IMR-90 (cell line): ENCODE measurements around the gene ZNF563. TPM values are rescaled to one million over a fixed set of nuclear protein-coding genes. Genes with fewer than 3 reads are reported as not detected.

Source experiments
- ATAC-seq: fragments of 200-7000 bp; cut with Tn5 transposase; 2 replicates; pipeline ENCODE4 v1.9.1; 2020; ENCODE audit warnings: low read depth, mild to moderate bottlenecking, moderate library complexity
- BruUV-seq: library from RNA; stranded (reverse); fragments of 400-500 nt; replicated peaks from 2 replicates; lab custom pipeline; 2021; lab: Mats Ljungman, UMichigan
- CTCF ChIA-PET: fragments of 300-600 bp; formaldehyde crosslinking; extraction: SDS; loops from one replicate; lab custom pipeline; 2021; ENCODE audit warnings: antibody characterized with exemption; lab: Yijun Ruan, JAX
- POLR2A ChIA-PET: fragments of 300-600 bp; sonication (Branson Sonifier 250); formaldehyde crosslinking; loops from one replicate; lab custom pipeline; 2022; ENCODE audit warnings: antibody characterized with exemption; ENCODE audit not compliant: unreplicated experiment; lab: Charles Lee
- DNase-seq: peaks from one replicate; pipeline ENCODE4 v3.0.0; 2013
- H2AFZ ChIP-seq: replicated peaks from 2 replicates; pipeline ENCODE3; 2013; ENCODE audit warnings: low read length, mild to moderate bottlenecking; ENCODE audit not compliant: poor library complexity
- H2AK5ac ChIP-seq: 2 replicates; pipeline ENCODE4 v1.6.1; 2013; ENCODE audit warnings: low read depth, low read length, inconsistent platforms
- H2AK9ac ChIP-seq: replicated peaks from 2 replicates; pipeline ENCODE3; 2013; ENCODE audit warnings: mild to moderate bottlenecking, low read depth, low read length, moderate library complexity; ENCODE audit not compliant: poor library complexity
- H2BK120ac ChIP-seq: 2 replicates; pipeline ENCODE4 v1.6.1; 2013; ENCODE audit warnings: low read depth, low read length, inconsistent platforms
- H2BK15ac ChIP-seq: 3 replicates; pipeline ENCODE4 v1.6.1; 2013; ENCODE audit warnings: low read depth, low read length, inconsistent platforms
- H2BK20ac ChIP-seq: 2 replicates; pipeline ENCODE4 v1.6.1; 2013; ENCODE audit warnings: low read depth, mild to moderate bottlenecking, inconsistent platforms, low read length, moderate library complexity
- H2BK5ac ChIP-seq: 2 replicates; pipeline ENCODE4 v1.6.1; 2013; ENCODE audit warnings: mild to moderate bottlenecking, low read depth, low read length, inconsistent platforms; ENCODE audit not compliant: poor library complexity, severe bottlenecking
- H3K14ac ChIP-seq: replicated peaks from 2 replicates; pipeline ENCODE4 v1.6.1; 2013; ENCODE audit warnings: low read depth, low read length, inconsistent platforms
- H3K18ac ChIP-seq: 2 replicates; pipeline ENCODE4 v1.6.1; 2013; ENCODE audit warnings: low read depth, low read length, control low read depth
- H3K23ac ChIP-seq: 2 replicates; pipeline ENCODE4 v1.6.1; 2013; ENCODE audit warnings: low read depth, low read length, inconsistent platforms
- H3K27ac ChIP-seq: 2 replicates; pipeline ENCODE4 v1.5.1; 2013; ENCODE audit warnings: mild to moderate bottlenecking, control low read depth, low read length; ENCODE audit not compliant: insufficient read depth
- H3K27me3 ChIP-seq: 2 replicates; pipeline ENCODE4 v1.6.1; 2013; ENCODE audit warnings: low read length; ENCODE audit not compliant: control insufficient read depth, insufficient read depth
- H3K36me3 ChIP-seq: 2 replicates; pipeline ENCODE4 v1.6.1; 2013; ENCODE audit warnings: low read length, mixed read lengths; ENCODE audit not compliant: control insufficient read depth, insufficient read depth
- H3K4ac ChIP-seq: 2 replicates; pipeline ENCODE4 v1.6.1; 2013; ENCODE audit warnings: low read depth, low read length, inconsistent platforms
- H3K4me1 ChIP-seq: 2 replicates; pipeline ENCODE4 v1.6.1; 2013; ENCODE audit warnings: low read length, mixed read lengths; ENCODE audit not compliant: control insufficient read depth, insufficient read depth
- H3K4me2 ChIP-seq: 2 replicates; pipeline ENCODE4 v1.6.1; 2013; ENCODE audit warnings: low read depth, mild to moderate bottlenecking, control low read depth, low read length, moderate library complexity
- H3K4me3 ChIP-seq: 2 replicates; pipeline ENCODE4 v1.5.1; 2013; ENCODE audit warnings: low read depth, mild to moderate bottlenecking, control low read depth, low read length, moderate library complexity; ENCODE audit not compliant: insufficient read depth
- H3K56ac ChIP-seq: 2 replicates; pipeline ENCODE4 v1.6.1; 2013; ENCODE audit warnings: low read length, inconsistent platforms; ENCODE audit not compliant: insufficient read depth; ENCODE audit errors: extremely low read depth
- H3K79me1 ChIP-seq, 2 experiments: 2 replicates each; pipeline ENCODE4 v1.6.1; 2013; ENCODE audit warnings: low read length in 2 of 2, inconsistent platforms in 1 of 2, low read depth in 1 of 2
- H3K9ac ChIP-seq: 2 replicates; pipeline ENCODE4 v1.6.1; 2013; ENCODE audit warnings: low read depth, low read length, control low read depth
- H3K9me1 ChIP-seq: 2 replicates; pipeline ENCODE4 v1.6.1; 2013; ENCODE audit warnings: low read length, inconsistent platforms; ENCODE audit not compliant: insufficient read depth
- H3K9me3 ChIP-seq: 2 replicates; pipeline ENCODE4 v1.6.1; 2013; ENCODE audit warnings: low read length; ENCODE audit not compliant: control insufficient read depth, insufficient read depth
- H4K20me1 ChIP-seq: 2 replicates; pipeline ENCODE4 v1.6.1; 2013; ENCODE audit warnings: low read length, inconsistent platforms; ENCODE audit not compliant: insufficient read depth
- H4K5ac ChIP-seq: 2 replicates; pipeline ENCODE4 v1.6.1; 2013; ENCODE audit warnings: mild to moderate bottlenecking, low read depth, low read length, control low read depth
- H4K8ac ChIP-seq, 2 experiments: 2 replicates each; pipeline ENCODE4 v1.6.1; 2013; ENCODE audit warnings: low read depth in 2 of 2, low read length in 2 of 2, control low read depth in 1 of 2, inconsistent platforms in 1 of 2
- H4K91ac ChIP-seq: 2 replicates; pipeline ENCODE4 v1.6.1; 2013; ENCODE audit warnings: low read depth, low read length, inconsistent platforms; ENCODE audit not compliant: insufficient read depth
- BHLHE40 ChIP-seq: fragments of 150-350 bp; IDR thresholded peaks from 2 replicates; pipeline ENCODE4 v1.6.1; 2016; ENCODE audit warnings: mild to moderate bottlenecking, low read depth, low read length
- CEBPB ChIP-seq: IDR thresholded peaks from 2 replicates; pipeline ENCODE4 v1.6.1; 2012; ENCODE audit warnings: low read depth, low read length, improper control_type of control experiment
- CHD1 ChIP-seq: IDR thresholded peaks from 2 replicates; pipeline ENCODE4 v1.6.1; 2012; ENCODE audit warnings: low read depth, low read length, improper control_type of control experiment
- FOS ChIP-seq: fragments of 150-350 bp; IDR thresholded peaks from 2 replicates; pipeline ENCODE4 v1.6.1; 2016; ENCODE audit warnings: low read depth, low read length
- MAFK ChIP-seq: IDR thresholded peaks from 2 replicates; pipeline ENCODE4 v1.6.1; 2012; ENCODE audit warnings: low read depth, low read length, improper control_type of control experiment
- MAZ ChIP-seq: IDR thresholded peaks from 2 replicates; pipeline ENCODE4 v1.6.1; 2012; ENCODE audit warnings: low read depth, mild to moderate bottlenecking, low read length, improper control_type of control experiment, moderate library complexity, borderline replicate concordance
- MXI1 ChIP-seq: IDR thresholded peaks from 2 replicates; pipeline ENCODE4 v1.6.1; 2012; ENCODE audit warnings: low read depth, mild to moderate bottlenecking, low read length, moderate library complexity, borderline replicate concordance
- NFE2L2 ChIP-seq: fragments of 150-350 bp; IDR thresholded peaks from 2 replicates; pipeline ENCODE4 v1.6.1; 2016; ENCODE audit warnings: low read depth, mild to moderate bottlenecking, low read length
- POLR2A ChIP-seq: IDR thresholded peaks from 2 replicates; pipeline ENCODE4 v1.6.1; 2012; ENCODE audit warnings: mild to moderate bottlenecking, low read depth, low read length
- RAD21 ChIP-seq: IDR thresholded peaks from 2 replicates; pipeline ENCODE4 v1.6.1; 2012; ENCODE audit warnings: low read length, improper control_type of control experiment
- RCOR1 ChIP-seq: IDR thresholded peaks from 2 replicates; pipeline ENCODE4 v1.6.1; 2012; ENCODE audit warnings: mild to moderate bottlenecking, low read length, improper control_type of control experiment; ENCODE audit not compliant: insufficient replicate concordance
- RFX5 ChIP-seq: IDR thresholded peaks from 2 replicates; pipeline ENCODE4 v1.8.0; 2012; ENCODE audit warnings: low read depth, mild to moderate bottlenecking, low read length, moderate library complexity
- SMC3 ChIP-seq: fragments of 150-350 bp; IDR thresholded peaks from 2 replicates; pipeline ENCODE4 v1.6.1; 2016; ENCODE audit warnings: low read depth, mild to moderate bottlenecking, antibody characterized with exemption, low read length, moderate library complexity
- WGBS, 2 experiments: methylation state at CpG; one replicate each; pipeline versions ENCODE4 v1.1.5 to v1.1.7; 2013; ENCODE audit warnings: missing lambda C conversion rate in 2 of 2; ENCODE audit not compliant: insufficient read length in 1 of 2; ENCODE audit errors: extremely low coverage in 2 of 2; 5-methylcytosine and 5-hydroxymethylcytosine counted together
- dilution Hi-C: fragments of 300-500 bp; cut with HindIII; formaldehyde crosslinking; loops from one replicate; pipeline ENCODE4 v1.14.3; 2018; ENCODE audit warnings: low sequenced_read_pairs; ENCODE audit not compliant: unreplicated experiment
- in situ Hi-C: fragments of 300-500 bp; cut with MboI; formaldehyde crosslinking; loops from 3 replicates; pipeline ENCODE4 v1.14.3; 2019; ENCODE audit warnings: low sequenced_read_pairs, inconsistent platforms, mixed read lengths
- intact Hi-C: fragments of 100-400 bp; cut with micrococcal nuclease; formaldehyde crosslinking; loops from 2 replicates; pipeline ENCODE4 v1.10.0; 2022
- polyA plus RNA-seq, 3 experiments: library from polyadenylated mRNA; depleted of rRNA; stranded (reverse); fragments of >200 nt; gene quantifications; 2 replicates each; pipeline ENCODE4 v1.2.3, GENCODE V29; 2012; ENCODE audit warnings: low replicate concordance in 1 of 3
- total RNA-seq: library from RNA; depleted of rRNA; stranded (reverse); fragments of >200 nt; gene quantifications from 2 replicates; pipeline ENCODE4 v1.2.3, GENCODE V29; 2012
- TF ChIP-seq, protein P1 (sequence below): fragments of 150-350 bp; IDR thresholded peaks from 2 replicates; pipeline ENCODE4 v1.6.1; 2016; ENCODE audit warnings: low read depth, mild to moderate bottlenecking, low read length, moderate library complexity, borderline replicate concordance
- TF ChIP-seq, protein P2 (sequence below): fragments of 150-350 bp; IDR thresholded peaks from 2 replicates; pipeline ENCODE4 v1.6.1; 2017; ENCODE audit warnings: mild to moderate bottlenecking, antibody characterized with exemption, low read length, low read depth
- TF ChIP-seq, protein P3 (sequence below): conservative IDR thresholded peaks from 2 replicates; pipeline ENCODE4 v1.5.1; 2012; ENCODE audit warnings: mild to moderate bottlenecking, low read depth, low read length, improper control_type of control experiment

Gene ZNF563
- total and polyA plus RNA-seq, 2 of the 4 experiments (the other 2 are of a cell fraction) = 1.3 to 2.0 TPM

DNA sequence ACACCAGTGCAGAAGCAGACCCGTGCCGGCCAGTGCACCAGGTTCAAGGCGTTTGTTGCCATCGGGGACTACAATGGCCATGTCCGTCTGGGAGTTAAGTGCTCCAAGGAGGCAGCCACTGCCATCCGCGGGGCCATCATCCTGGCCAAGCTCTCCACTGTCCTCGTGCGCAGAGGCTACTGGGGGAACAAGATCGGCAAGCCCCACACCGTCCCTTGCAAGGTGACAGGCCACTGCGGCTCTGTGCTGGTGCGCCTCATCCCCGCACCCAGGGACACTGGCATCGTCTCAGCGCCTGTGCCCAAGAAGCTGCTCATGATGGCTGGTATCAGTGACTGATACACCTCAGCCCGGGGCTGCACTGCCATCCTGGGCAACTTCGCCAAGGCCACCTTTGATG lies 48.8 kb downstream of the ZNF563 start:
- WGBS, 2 experiments = 98% methylated on average over 13 of the region's 18 CpGs; no CpG with 5 or more reads in 1 of the 2 experiments
- H2BK15ac ChIP-seq = no peak overlapping the region
- no peak for DNase-seq
- no peak overlapping the region for H3K4ac ChIP-seq
- CTCF ChIA-PET = no interaction called here
- no peak overlapping the region for H2BK20ac ChIP-seq
- BruUV-seq = no TSS peak
- no peak overlapping the region for H4K91ac ChIP-seq
- H3K4me3 ChIP-seq = no peak overlapping the region
- no peak for TF ChIP-seq SMC3
- no peak for TF ChIP-seq RAD21
- no peak for TF ChIP-seq BHLHE40
- no peak for TF ChIP-seq FOS
- no peak for TF ChIP-seq CHD1
- TF ChIP-seq, protein P1, sequence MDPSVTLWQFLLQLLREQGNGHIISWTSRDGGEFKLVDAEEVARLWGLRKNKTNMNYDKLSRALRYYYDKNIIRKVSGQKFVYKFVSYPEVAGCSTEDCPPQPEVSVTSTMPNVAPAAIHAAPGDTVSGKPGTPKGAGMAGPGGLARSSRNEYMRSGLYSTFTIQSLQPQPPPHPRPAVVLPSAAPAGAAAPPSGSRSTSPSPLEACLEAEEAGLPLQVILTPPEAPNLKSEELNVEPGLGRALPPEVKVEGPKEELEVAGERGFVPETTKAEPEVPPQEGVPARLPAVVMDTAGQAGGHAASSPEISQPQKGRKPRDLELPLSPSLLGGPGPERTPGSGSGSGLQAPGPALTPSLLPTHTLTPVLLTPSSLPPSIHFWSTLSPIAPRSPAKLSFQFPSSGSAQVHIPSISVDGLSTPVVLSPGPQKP = no peak
- TF ChIP-seq, protein P2, sequence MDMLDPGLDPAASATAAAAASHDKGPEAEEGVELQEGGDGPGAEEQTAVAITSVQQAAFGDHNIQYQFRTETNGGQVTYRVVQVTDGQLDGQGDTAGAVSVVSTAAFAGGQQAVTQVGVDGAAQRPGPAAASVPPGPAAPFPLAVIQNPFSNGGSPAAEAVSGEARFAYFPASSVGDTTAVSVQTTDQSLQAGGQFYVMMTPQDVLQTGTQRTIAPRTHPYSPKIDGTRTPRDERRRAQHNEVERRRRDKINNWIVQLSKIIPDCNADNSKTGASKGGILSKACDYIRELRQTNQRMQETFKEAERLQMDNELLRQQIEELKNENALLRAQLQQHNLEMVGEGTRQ = no peak
- TF ChIP-seq MAFK = no peak
- no peak for TF ChIP-seq MAZ
- no peak for TF ChIP-seq RCOR1
- no peak for TF ChIP-seq NFE2L2
- TF ChIP-seq POLR2A = no peak
- no peak for TF ChIP-seq MXI1
- no peak for TF ChIP-seq RFX5
- TF ChIP-seq, protein P3, sequence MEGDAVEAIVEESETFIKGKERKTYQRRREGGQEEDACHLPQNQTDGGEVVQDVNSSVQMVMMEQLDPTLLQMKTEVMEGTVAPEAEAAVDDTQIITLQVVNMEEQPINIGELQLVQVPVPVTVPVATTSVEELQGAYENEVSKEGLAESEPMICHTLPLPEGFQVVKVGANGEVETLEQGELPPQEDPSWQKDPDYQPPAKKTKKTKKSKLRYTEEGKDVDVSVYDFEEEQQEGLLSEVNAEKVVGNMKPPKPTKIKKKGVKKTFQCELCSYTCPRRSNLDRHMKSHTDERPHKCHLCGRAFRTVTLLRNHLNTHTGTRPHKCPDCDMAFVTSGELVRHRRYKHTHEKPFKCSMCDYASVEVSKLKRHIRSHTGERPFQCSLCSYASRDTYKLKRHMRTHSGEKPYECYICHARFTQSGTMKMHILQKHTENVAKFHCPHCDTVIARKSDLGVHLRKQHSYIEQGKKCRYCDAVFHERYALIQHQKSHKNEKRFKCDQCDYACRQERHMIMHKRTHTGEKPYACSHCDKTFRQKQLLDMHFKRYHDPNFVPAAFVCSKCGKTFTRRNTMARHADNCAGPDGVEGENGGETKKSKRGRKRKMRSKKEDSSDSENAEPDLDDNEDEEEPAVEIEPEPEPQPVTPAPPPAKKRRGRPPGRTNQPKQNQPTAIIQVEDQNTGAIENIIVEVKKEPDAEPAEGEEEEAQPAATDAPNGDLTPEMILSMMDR = no peak
- no peak for TF ChIP-seq CEBPB
- no peak overlapping the region for H3K23ac ChIP-seq
- H3K4me1 ChIP-seq = no peaks in the 10 kb centered on the region
- POLR2A ChIA-PET = no interaction called here
- H3K4me2 ChIP-seq = no peak overlapping the region
- H3K27ac ChIP-seq = no peak overlapping the region
- H3K56ac ChIP-seq = no peak overlapping the region
- H4K5ac ChIP-seq = no peak overlapping the region
- H3K9me1 ChIP-seq = no peaks in the 10 kb centered on the region
- H3K36me3 ChIP-seq = peaks cover 7% of the 10 kb centered on the region; the same call in 1 of the 2 replicates
- peaks cover 6 to 11% of the 10 kb centered on the region in 2 experiments for H3K79me1 ChIP-seq
- no peak overlapping the region for H2BK5ac ChIP-seq
- dilution Hi-C loops (no loop called here), in situ Hi-C loops (no loop called here), intact Hi-C loops (no loop called here)
- H3K9ac ChIP-seq = no peak overlapping the region
- H3K27me3 ChIP-seq = no peaks in the 10 kb centered on the region
- no peak overlapping the region for H2AFZ ChIP-seq
- H3K9me3 ChIP-seq = peaks cover 20% of the 10 kb centered on the region
- no peak overlapping the region for H3K14ac ChIP-seq
- no peak overlapping the region for H2AK5ac ChIP-seq
- no peak overlapping the region for H3K18ac ChIP-seq
- ATAC-seq = no peak
- H4K20me1 ChIP-seq = no peaks in the 10 kb centered on the region
- no peak overlapping the region for H2BK120ac ChIP-seq
- no peak overlapping the region for H4K8ac ChIP-seq
- no peak overlapping the region for H2AK9ac ChIP-seq
